Measurements from ENCODE around the gene FGD1.

DNA sequence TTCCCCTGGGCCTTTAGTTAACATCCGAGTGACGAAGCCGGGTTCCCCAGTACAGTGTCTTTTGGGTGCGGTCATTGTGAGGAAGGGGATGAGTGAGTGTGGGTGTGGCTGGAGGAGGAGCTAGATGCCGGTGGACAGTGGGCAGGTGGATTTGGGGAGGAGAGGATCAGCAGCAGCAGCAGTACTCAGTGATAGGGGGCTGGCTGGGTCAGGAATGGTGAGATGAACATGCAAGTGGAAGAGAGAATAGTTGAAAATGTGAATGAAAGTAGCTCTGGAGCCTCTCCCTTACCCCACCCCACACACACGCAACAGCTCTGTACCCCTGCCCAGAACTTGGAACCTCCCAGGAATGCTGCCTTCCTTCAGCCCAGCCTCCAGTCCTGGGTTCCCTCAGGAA, 51.3 kb downstream of the FGD1 start:
- TF ChIP-seq POLR2A (IDR thresholded peaks at IDR 0.05; ENCODE audit: low read depth, low read length) (no peak), EZH2 (IDR thresholded peaks at IDR 0.05; ENCODE audit: borderline replicate concordance, low read depth, low read length, severe bottlenecking) (no peak)

Measured in endothelial cell of umbilical vein (primary cell).